Right atrium auricular region (tissue), 2 donors: Measurements from ENCODE around the gene CYP1A1. TPM values are rescaled to one million over a fixed set of nuclear protein-coding genes. Genes with fewer than 3 reads are reported as not detected.
"Not testable (repeated sequence)": the region's sequence is repeated elsewhere in the genome, so short reads cannot be mapped to it uniquely, and the experiment has no call there.

Source experiments
- DNase-seq: peaks from one replicate; pipeline ENCODE4 v3.0.0-alpha.2; 2019; ENCODE audit warnings: low spot score
- H3K27ac ChIP-seq, 2 donors: fragments of 200-600 bp; sonication (generic); 1 replicate in 1 of 2; 2 replicates in 1 of 2; pipeline ENCODE4 v1.5.1; 2016 to 2019
- H3K27me3 ChIP-seq, 2 donors: fragments of 200-600 bp; sonication (generic); one replicate each; pipeline versions ENCODE4 v1.5.1 to v1.6.0; 2017 to 2019
- H3K36me3 ChIP-seq: fragments of 200-600 bp; sonication (generic); one replicate; pipeline ENCODE4 v1.5.1; 2016
- H3K4me1 ChIP-seq, 2 donors: fragments of 200-600 bp; sonication (generic); one replicate each; pipeline versions ENCODE4 v1.5.1 to v1.6.0; 2017 to 2019
- H3K4me3 ChIP-seq, 2 donors: fragments of 200-600 bp; sonication (generic); 1 replicate in 1 of 2; 2 replicates in 1 of 2; pipeline ENCODE4 v1.5.1; 2017 to 2019; ENCODE audit warnings: mild to moderate bottlenecking in 1 of 2, moderate library complexity in 1 of 2
- H3K9me3 ChIP-seq, 2 donors: fragments of 200-600 bp; sonication (generic); one replicate each; pipeline ENCODE4 v1.5.1; 2019
- CTCF ChIP-seq, 2 donors: fragments of 200-600 bp; sonication (generic); IDR thresholded peaks; one replicate each; pipeline ENCODE4 v1.5.1; 2019; ENCODE audit warnings: antibody characterized with exemption in 2 of 2
- total RNA-seq, 2 donors: library from RNA; depleted of rRNA; stranded (reverse); fragments of >200 nt; gene quantifications; one replicate each; pipeline ENCODE4 v1.1.0, GENCODE V29; 2016

Gene CYP1A1
- total RNA-seq, 2 donors from 2014 or later, result 1.0 TPM; not detected in 1

- H3K27me3 ChIP-seq, result no peaks in the 10 kb centered on the region
- H3K27ac ChIP-seq, result no peak within 1 kb of the TSS
- no peaks in the 10 kb centered on the region for H3K36me3 ChIP-seq
- no peaks in the 10 kb centered on the region for H3K9me3 ChIP-seq
- no peak for DNase-seq
- H3K4me1 ChIP-seq, result no peaks in the 10 kb centered on the region
- H3K4me3 ChIP-seq, result no peak within 1 kb of the TSS
- no peak for TF ChIP-seq CTCF (IDR thresholded peaks at IDR 0.05)
These were observed 23.1 kb upstream of the CYP1A1 start, which contains the start of gene CYP1A2 for GRCh38 chr15:74748322-74748946. CYP1A2 (plus strand) TSS chr15:74748845; CDS start chr15:74749739, 894 bp downstream.

GRCh38 chr15:74746389-74746788 is 21.1 kb upstream of the CYP1A1 start:
- Histone ChIP-seq H3K36me3 (no peaks in the 10 kb centered on the region), H3K4me3 (no peak overlapping the region), H3K9me3 (peaks cover 0 to 6% of the 10 kb centered on the region in 2 donors), H3K4me1 (no peaks in the 10 kb centered on the region), H3K27me3 (no peaks in the 10 kb centered on the region), H3K27ac (no peak overlapping the region)
- no peak for TF ChIP-seq CTCF (IDR thresholded peaks at IDR 0.05)
- no peak for DNase-seq

- no peaks in the 10 kb centered on the region for H3K36me3 ChIP-seq
- no peaks in the 10 kb centered on the region for H3K27me3 ChIP-seq
- H3K4me3 ChIP-seq, result no peak overlapping the region
- H3K9me3 ChIP-seq, result peaks cover 0 to 6% of the 10 kb centered on the region in 2 donors
- H3K27ac ChIP-seq, result no peak overlapping the region
- no peaks in the 10 kb centered on the region for H3K4me1 ChIP-seq
- DNase-seq, result no peak
- no peak for TF ChIP-seq CTCF (IDR thresholded peaks at IDR 0.05)
These were observed 17.1 kb upstream of the CYP1A1 start for GRCh38 chr15:74742422-74742821.

- not testable (repeated sequence) for H3K4me3 ChIP-seq, H3K27ac ChIP-seq, H3K27me3 ChIP-seq, H3K9me3 ChIP-seq, H3K4me1 ChIP-seq, DNase-seq, H3K36me3 ChIP-seq
These were observed 12.9 kb upstream of the CYP1A1 start for GRCh38 chr15:74738239-74738638.

GRCh38 chr15:74735305-74735704 is 10.0 kb upstream of the CYP1A1 start:
- H3K27ac ChIP-seq, result no peak overlapping the region
- no peaks in the 10 kb centered on the region for H3K36me3 ChIP-seq
- DNase-seq, result no peak
- H3K27me3 ChIP-seq, result no peaks in the 10 kb centered on the region
- no peak overlapping the region for H3K4me3 ChIP-seq
- H3K4me1 ChIP-seq, result no peaks in the 10 kb centered on the region
- no peaks in the 10 kb centered on the region for H3K9me3 ChIP-seq
- no peak for TF ChIP-seq CTCF (IDR thresholded peaks at IDR 0.05)

GRCh38 chr15:74733269-74733668 is 7.9 kb upstream of the CYP1A1 start:
- TF ChIP-seq CTCF (IDR thresholded peaks at IDR 0.05), result no peak
- Histone ChIP-seq H3K9me3 (no peaks in the 10 kb centered on the region), H3K27me3 (no peaks in the 10 kb centered on the region), H3K4me1 (no peaks in the 10 kb centered on the region), H3K27ac (no peak overlapping the region), H3K4me3 (no peak overlapping the region), H3K36me3 (no peaks in the 10 kb centered on the region)
- DNase-seq, result no peak
